HG03103 (cell line): ENCODE data around the gene CYP1A2.
"Not testable (repeated sequence)": the region's sequence is repeated elsewhere in the genome, so short reads cannot be mapped to it uniquely, and the experiment has no call there.

Experiments used
- ATAC-seq: cut with Tn5 transposase; IDR thresholded peaks from one replicate; pipeline ENCODE4 v1.9.1; 2021; ENCODE audit warnings: low read depth; ENCODE audit not compliant: unreplicated experiment

The CYP1A2 gene

GRCh38 chr15:74748322-74748946, at the start of gene CYP1A2:
Gene CYP1A2, plus strand, starts transcription at chr15:74748845. Its CDS starts 894 bp downstream, at chr15:74749739.
- ATAC-seq = no peak

GRCh38 chr15:74709011-74709410, 39.6 kb upstream of the CYP1A2 start:
- no peak for ATAC-seq

GRCh38 chr15:74709892-74710291, 38.8 kb upstream of the CYP1A2 start:
- no peak for ATAC-seq

- ATAC-seq = no peak
These were observed 38.1 kb upstream of the CYP1A2 start for GRCh38 chr15:74710319-74711094.

- no peak for ATAC-seq
These were observed 36.3 kb upstream of the CYP1A2 start for GRCh38 chr15:74712311-74712710.

- no peak for ATAC-seq
These were observed 32.0 kb upstream of the CYP1A2 start for GRCh38 chr15:74716651-74717050.

GRCh38 chr15:74722591-74722990, 26.1 kb upstream of the CYP1A2 start:
- no peak for ATAC-seq

GRCh38 chr15:74723187-74723586, 25.5 kb upstream of the CYP1A2 start:
- ATAC-seq = no peak

- no peak for ATAC-seq
These were observed 24.8 kb upstream of the CYP1A2 start for GRCh38 chr15:74723754-74724334.

- no peak for ATAC-seq
These were observed 23.9 kb upstream of the CYP1A2 start for GRCh38 chr15:74724570-74725224.

- ATAC-seq = no peak
These were observed 23.3 kb upstream of the CYP1A2 start, which contains the start of gene CYP1A1 for GRCh38 chr15:74725225-74725774. Gene CYP1A1, minus strand, starts transcription at chr15:74725528. Its CDS starts 2,431 bp downstream, at chr15:74723097.

GRCh38 chr15:74725845-74726773, 22.5 kb upstream of the CYP1A2 start:
- no peak for ATAC-seq

- ATAC-seq = no peak
These were observed 21.9 kb upstream of the CYP1A2 start for GRCh38 chr15:74726774-74727164.

GRCh38 chr15:74727727-74728126, 20.9 kb upstream of the CYP1A2 start:
- no peak for ATAC-seq

GRCh38 chr15:74728699-74729098, 19.9 kb upstream of the CYP1A2 start:
- ATAC-seq = not testable (repeated sequence)

- ATAC-seq = not testable (repeated sequence)
These were observed 19.3 kb upstream of the CYP1A2 start for GRCh38 chr15:74729372-74729771.

GRCh38 chr15:74730619-74731316, 17.9 kb upstream of the CYP1A2 start:
- ATAC-seq = no peak

GRCh38 chr15:74732846-74733245, 15.8 kb upstream of the CYP1A2 start:
- ATAC-seq = no peak

- ATAC-seq = no peak
These were observed 15.4 kb upstream of the CYP1A2 start for GRCh38 chr15:74733269-74733668.
